ENCODE data around the gene CEACAM1. TPM values are rescaled to one million over a fixed set of nuclear protein-coding genes. Genes with fewer than 3 reads are reported as not detected.

CEACAM1 gene
- 0.66 and 1.5 TPM in 2 replicates for total RNA-seq

DNA sequence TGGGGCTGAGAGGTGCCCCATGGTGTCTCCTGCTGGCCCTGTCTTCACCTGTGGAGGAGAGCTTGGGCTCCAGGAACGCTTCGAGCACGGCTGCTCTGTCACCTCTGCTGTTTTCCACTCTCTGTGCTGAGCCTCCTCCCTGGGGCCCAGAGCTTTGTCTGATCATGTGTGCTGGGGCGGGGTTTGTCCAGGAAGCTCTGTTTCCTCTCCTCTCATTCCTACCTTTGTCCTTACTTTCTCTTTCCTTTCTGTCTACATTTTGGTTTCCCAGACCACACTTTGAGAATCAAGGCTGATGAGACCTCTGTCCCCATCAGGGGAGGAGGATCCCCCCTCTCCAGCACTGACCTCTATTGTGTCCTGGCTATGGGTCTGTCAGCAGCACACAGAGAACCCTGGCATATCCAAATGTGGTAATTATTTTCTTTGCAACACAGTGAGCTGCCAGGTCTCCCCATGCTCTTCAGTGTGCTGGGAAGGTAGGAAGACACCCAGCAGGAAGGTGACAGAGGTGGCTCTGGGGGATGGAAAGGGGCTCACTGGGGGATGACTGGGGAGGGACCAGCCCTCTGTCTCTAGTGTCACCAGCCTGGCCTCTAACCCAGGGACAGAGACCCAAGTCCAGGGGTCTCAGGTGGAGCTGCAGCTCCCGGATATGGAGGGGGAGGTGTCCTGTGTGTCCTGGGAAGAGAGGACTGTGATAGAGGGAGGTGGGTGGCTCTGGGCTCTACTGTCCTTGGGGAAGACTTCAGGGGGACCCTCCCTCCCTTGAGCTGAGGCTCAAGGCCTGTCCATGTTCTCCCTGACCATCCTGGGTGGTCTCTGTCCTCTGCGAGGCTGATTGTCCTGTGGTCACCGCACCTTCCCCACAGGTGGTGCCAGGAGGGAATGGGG lies at the start of gene CEACAM1:
TSS of gene CEACAM1 (minus strand) at position 128 of the 894 bp plus-strand sequence. CDS start at position 21, 107 bp downstream.

Small RNAs within 50 kb of the gene (small RNA-seq; reads per million reads assigned to genes)
- not detected for gene RNU4-60P

Other genes with a start within 250 kb of the CEACAM1 start
- 0.50 and 0.53 TPM in 2 replicates for gene PRR19, start 226.3 kb downstream of the CEACAM1 start, total RNA-seq
- 24.5 and 27.3 TPM in 2 replicates for gene PAFAH1B3, start 225.9 kb downstream of the CEACAM1 start, total RNA-seq
- gene TMEM145, start 215.2 kb downstream of the CEACAM1 start, total RNA-seq: not detected in 2 replicates
- gene MEGF8, start 202.8 kb downstream of the CEACAM1 start, total RNA-seq: 25.4 and 27.6 TPM in 2 replicates
- not detected in 2 replicates for gene CNFN, start 138.2 kb downstream of the CEACAM1 start, total RNA-seq
- gene LIPE, start 101.1 kb downstream of the CEACAM1 start, total RNA-seq: 2.9 and 9.6 TPM in 2 replicates
- not detected in 2 replicates for gene CXCL17, start 85.5 kb downstream of the CEACAM1 start, total RNA-seq
- gene CEACAM8, start 66.4 kb upstream of the CEACAM1 start, total RNA-seq: not detected in 2 replicates
- gene PSG3, start 212.0 kb upstream of the CEACAM1 start, total RNA-seq: not detected in 2 replicates
- 0.07 TPM in 1 of 2 replicates, not detected in the other for gene PSG8, start 237.2 kb upstream of the CEACAM1 start, total RNA-seq

Measured in thoracic aorta endothelial cell (primary cell).